Stimulated activated CD8-positive, alpha-beta memory T cell treated with anti-CD3 and anti-CD28 coated beads, Interleukin-7, amount 100 ng/mL, for 4 hours (primary cell): ENCODE data around the gene TUBA3C.

Source experiments
- DNase-seq, 2 donors: peaks; one replicate each; pipeline ENCODE4 v3.0.0-alpha.2; 2020; ENCODE audit warnings: low read depth in 2 of 2

Gene TUBA3C

GRCh38 chr13:19161308-19161707 lies 20.3 kb downstream of the TUBA3C start:
- DNase-seq, result no peak

GRCh38 chr13:19159761-19160420 lies 21.7 kb downstream of the TUBA3C start:
- no peak for DNase-seq

- no peak for DNase-seq
These were observed 22.4 kb downstream of the TUBA3C start for GRCh38 chr13:19159181-19159580.

GRCh38 chr13:19158526-19159174 lies 23.0 kb downstream of the TUBA3C start:
- DNase-seq, result no peak

- DNase-seq, result no peak
These were observed 23.6 kb downstream of the TUBA3C start for GRCh38 chr13:19158006-19158405.

- DNase-seq, result no peak
These were observed 24.2 kb downstream of the TUBA3C start for GRCh38 chr13:19157461-19157860.

- DNase-seq, result no peak
These were observed 25.4 kb downstream of the TUBA3C start for GRCh38 chr13:19156013-19156825.

- DNase-seq, result no peak
These were observed 26.2 kb downstream of the TUBA3C start for GRCh38 chr13:19155321-19155861.

GRCh38 chr13:19154843-19155242 lies 26.8 kb downstream of the TUBA3C start:
- DNase-seq, result no peak

- DNase-seq, result no peak
These were observed 27.7 kb downstream of the TUBA3C start for GRCh38 chr13:19153782-19154450.

- no peak for DNase-seq
These were observed 29.2 kb downstream of the TUBA3C start for GRCh38 chr13:19152403-19152802.

GRCh38 chr13:19151581-19152263 lies 29.9 kb downstream of the TUBA3C start:
- no peak for DNase-seq

- DNase-seq, result no peak
These were observed 30.9 kb downstream of the TUBA3C start for GRCh38 chr13:19150712-19151228.

GRCh38 chr13:19150226-19150625 lies 31.4 kb downstream of the TUBA3C start:
- DNase-seq, result no peak

GRCh38 chr13:19148561-19148960 lies 33.1 kb downstream of the TUBA3C start:
- no peak for DNase-seq
